Choroid plexus epithelial cell (primary cell): ENCODE measurements around the gene MGAT5.

Experiments
- DNase-seq: peaks from one replicate; pipeline ENCODE4 v3.0.0-alpha.2; 2010; ENCODE audit warnings: low read depth
- H3K4me3 ChIP-seq: 2 replicates; pipeline ENCODE4 v1.5.1; 2011; ENCODE audit warnings: low read depth, mild to moderate bottlenecking, control low read depth, low read length, moderate library complexity
- CTCF ChIP-seq: conservative IDR thresholded peaks from 2 replicates; pipeline ENCODE4 v1.5.1; 2011; ENCODE audit warnings: low read depth, mild to moderate bottlenecking, control low read depth, inconsistent platforms, low read length, moderate library complexity

The MGAT5 gene

GRCh38 chr2:134234535-134234934 lies 19.3 kb upstream of the MGAT5 start:
- no peak overlapping the region for H3K4me3 ChIP-seq
- TF ChIP-seq CTCF = no peak
- no peak for DNase-seq

- H3K4me3 ChIP-seq = no peak overlapping the region
- TF ChIP-seq CTCF = no peak
- peak; percentile 37 for DNase-seq
These were observed 18.2 kb upstream of the MGAT5 start for GRCh38 chr2:134235510-134236144.

GRCh38 chr2:134238371-134238770 lies 15.5 kb upstream of the MGAT5 start:
- H3K4me3 ChIP-seq = no peak overlapping the region
- peak; percentile 30 for DNase-seq
- TF ChIP-seq CTCF = no peak

GRCh38 chr2:134240061-134240460 lies 13.8 kb upstream of the MGAT5 start:
- no peak overlapping the region for H3K4me3 ChIP-seq
- no peak for DNase-seq
- no peak for TF ChIP-seq CTCF

GRCh38 chr2:134241911-134242310 lies 12.0 kb upstream of the MGAT5 start:
- H3K4me3 ChIP-seq = no peak overlapping the region
- TF ChIP-seq CTCF = no peak
- no peak for DNase-seq

GRCh38 chr2:134243244-134243643 lies 10.6 kb upstream of the MGAT5 start:
- no peak overlapping the region for H3K4me3 ChIP-seq
- DNase-seq = no peak
- no peak for TF ChIP-seq CTCF

GRCh38 chr2:134244086-134244485 lies 9.8 kb upstream of the MGAT5 start:
- DNase-seq = peak; percentile 53
- no peak for TF ChIP-seq CTCF

More at GRCh38 chr2:134244086-134244485, 9.8 kb upstream of the MGAT5 start:
- no peak overlapping the region for H3K4me3 ChIP-seq
